ENCODE results near the gene GAB4.
"Not testable (repeated sequence)": the region's sequence is repeated elsewhere in the genome, so short reads cannot be mapped to it uniquely, and the experiment has no call there.

GAB4 gene, protein sequence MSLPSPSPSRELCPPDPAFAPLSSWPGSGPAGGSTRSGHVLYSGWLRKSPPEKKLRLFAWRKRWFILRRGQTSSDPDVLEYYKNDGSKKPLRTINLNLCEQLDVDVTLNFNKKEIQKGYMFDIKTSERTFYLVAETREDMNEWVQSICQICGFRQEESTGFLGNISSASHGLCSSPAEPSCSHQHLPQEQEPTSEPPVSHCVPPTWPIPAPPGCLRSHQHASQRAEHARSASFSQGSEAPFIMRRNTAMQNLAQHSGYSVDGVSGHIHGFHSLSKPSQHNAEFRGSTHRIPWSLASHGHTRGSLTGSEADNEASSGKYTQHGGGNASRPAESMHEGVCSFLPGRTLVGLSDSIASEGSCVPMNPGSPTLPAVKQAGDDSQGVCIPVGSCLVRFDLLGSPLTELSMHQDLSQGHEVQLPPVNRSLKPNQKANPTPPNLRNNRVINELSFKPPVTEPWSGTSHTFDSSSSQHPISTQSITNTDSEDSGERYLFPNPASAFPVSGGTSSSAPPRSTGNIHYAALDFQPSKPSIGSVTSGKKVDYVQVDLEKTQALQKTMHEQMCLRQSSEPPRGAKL

DNA sequence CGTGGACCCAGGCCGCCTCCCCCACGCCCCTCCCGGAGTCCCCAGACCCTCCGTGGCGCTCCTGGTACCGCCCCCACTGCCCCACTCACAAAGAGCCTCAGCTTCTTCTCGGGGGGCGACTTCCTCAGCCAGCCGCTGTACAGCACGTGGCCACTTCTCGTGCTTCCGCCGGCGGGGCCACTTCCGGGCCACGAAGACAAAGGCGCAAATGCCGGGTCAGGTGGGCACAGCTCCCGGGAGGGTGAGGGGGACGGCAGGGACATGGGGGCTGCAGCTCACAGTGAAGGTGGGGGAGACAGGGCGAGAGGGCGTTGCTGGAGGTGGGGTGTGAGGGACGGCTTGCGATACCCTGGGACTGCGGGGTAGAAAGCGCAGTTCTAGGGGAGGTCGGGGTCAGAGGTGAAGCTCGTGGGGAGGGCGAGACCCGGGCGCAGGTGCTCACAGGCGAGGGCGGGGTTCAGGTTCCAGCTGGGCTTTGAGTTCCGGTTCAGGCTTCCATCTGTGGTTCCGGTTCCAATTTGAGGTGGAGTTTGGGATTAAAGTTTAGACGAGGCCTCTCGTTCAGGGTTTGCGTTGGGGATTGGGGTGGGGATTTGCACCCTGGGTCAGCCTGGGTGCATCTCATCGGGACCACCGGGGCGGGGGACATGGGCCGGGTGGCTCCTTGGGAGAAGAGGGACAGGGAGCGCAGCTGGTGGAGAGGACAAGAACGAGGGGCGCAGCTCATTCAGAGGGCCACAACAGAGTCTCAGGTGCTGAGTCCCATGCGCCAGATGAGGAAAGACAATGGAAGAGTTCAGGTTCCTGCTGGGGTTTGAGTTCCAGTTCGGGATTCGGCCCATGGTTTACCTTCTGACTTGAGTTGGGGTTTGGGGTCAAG is at the start of gene GAB4:
Gene GAB4, minus strand, starts transcription at position 371 of the 880 bp plus-strand sequence. Its CDS starts 108 bp downstream, at position 263.
- no peak for DNase-seq

DNA sequence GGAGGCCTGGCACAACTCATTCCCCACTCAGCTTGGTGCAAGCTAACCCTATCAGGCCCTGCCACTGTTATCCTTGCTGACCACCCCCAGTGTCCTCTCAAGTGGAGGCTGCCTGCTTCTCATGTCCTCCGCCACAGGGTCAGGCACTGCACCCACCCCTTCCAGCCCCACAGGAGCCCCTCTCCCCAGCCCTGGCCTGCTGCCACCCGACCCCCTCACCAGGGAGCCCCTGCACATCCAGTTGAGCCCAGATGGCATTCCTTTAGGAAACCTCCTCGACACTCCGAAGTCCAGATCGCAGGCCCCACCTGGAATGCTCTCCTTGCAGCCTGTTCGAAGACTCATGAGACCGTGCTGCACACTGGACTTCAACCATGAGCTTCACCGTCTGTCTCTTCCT is 48.8 kb upstream of the GAB4 start:
- DNase-seq: no peak

DNA sequence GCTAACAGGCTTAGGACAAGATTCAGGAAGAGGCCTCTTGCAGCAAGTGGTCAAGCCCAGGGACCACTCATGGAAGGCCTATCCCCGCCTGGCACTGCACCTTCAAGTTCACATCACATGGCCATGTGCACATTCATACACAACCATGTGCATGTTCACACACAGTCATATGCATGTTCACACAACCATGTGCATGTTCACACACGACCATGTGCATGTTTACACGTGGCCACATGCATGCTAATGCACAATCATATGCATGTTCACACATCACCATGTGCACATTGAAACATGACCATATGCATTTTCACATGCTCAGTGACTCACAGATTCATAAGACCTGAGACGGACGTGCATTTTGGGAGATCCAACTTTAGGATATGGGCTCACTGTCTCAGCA is 48.0 kb upstream of the GAB4 start:
- no peak for DNase-seq

DNA sequence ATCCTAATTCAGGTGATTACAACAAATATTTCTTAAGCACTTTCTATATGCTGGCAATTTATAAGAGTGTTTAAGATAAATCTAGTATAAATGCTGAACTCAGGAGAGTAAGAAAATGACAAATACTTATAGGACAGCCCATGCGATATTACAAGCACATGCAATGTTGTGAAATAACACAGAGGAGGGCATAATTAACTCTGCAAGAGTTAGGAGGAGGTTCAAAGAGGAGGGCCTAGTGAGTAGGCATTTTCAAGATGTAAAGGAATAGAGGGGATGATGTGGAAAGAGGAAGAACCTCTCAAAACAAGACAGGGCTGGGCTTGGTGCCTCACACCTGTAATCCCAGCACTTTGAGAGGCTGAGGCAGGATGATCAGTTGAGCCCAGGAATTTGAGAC is 39.6 kb upstream of the GAB4 start:
- no peak for DNase-seq

DNA sequence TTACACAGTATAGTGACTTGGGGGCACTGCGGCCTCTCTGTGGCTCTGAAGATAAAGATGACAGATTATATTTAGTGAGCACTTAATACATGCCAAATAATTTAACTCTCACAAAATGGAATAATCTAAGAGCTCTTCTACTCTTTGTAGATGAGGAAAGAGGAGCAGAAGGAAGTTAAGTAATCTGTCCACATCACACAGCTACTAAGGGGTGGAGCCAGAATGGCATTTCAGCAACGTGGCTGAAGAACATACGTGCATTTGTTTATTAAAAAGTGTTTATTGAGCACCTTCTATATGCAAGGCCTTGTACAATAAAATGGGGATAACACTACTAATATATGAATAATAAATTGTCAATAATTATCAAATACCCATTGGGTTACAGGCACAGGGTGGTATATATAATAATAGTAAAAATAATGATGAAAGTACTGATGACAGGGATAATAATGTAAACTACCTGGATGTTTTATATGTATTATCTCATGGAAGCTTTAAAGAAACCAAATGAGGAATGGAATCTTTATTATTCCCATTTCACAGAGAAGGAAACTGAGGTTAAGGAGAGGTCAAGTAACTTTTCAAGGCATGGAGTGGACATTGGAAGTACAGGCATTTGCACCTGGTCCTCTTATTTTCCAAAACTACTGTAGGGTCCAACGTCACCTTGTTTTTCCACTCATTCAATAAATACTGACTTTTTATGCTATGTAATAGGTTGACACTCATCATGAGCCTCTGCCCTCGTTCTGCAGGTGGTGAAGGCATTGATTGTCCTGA is 38.7 kb upstream of the GAB4 start:
- no peak for DNase-seq

DNA sequence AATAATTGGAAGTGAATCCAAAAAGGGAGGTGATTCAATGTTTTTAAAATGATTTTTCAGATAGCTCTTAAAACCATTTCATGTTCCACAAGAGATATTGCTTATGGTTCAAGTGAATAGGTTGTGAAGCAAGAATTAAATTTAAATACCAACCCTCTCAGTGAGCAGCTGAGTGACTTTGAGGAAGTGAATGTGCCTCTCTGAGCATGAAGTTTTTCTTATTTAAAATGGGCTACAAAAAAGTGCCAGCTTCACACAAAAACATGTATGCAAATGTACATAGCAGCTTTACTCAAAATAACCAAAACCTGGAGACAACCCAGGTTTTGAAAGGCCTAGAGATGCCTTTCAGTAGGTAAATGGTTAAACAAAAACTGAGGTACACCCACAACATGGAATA is 35.5 kb upstream of the GAB4 start:
- no peak for DNase-seq

DNA sequence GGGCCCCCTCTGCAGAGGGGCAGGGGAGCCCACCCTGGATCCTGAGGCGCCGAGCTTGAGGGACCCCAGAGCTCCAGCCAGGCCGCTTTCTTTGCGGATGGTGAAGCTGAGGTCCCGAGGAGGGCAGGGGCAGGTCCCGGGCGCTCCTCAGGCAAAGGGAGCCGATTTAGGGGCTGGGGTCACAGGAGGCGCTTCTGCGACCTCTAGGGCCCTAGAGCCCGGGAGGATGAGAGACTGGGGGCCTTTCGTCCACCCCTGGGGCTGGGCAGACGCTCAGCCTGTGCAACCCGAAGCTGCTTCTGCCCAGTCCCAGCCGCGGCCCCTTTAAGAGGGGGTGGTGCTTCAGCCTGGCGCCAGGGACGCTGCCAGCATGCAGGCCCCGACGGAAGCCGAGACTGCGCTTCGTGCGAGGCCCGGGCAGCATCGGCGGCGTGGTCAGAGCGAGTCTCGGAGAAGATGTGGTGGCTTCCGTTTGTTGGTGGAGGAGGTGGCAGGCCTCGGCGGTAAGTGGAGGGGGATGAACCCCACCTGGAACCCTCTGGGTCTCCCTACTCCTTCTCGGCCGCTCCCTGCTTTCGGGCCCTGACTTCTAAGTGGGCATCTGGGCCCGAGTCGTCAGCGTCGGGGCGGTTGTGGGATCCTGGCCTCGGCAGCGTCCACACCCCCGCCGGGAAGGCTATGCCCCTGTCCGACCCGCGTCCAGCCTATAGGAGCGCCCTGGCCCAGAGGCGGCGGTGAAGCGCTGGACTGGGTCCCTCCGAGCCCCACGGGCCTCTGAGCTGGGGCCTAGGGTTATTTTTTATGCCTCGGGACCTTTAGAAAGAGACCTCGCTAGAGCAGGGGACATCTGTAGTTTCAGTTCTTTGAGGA is 29.1 kb upstream of the GAB4 start:
- not testable (repeated sequence) for DNase-seq

DNA sequence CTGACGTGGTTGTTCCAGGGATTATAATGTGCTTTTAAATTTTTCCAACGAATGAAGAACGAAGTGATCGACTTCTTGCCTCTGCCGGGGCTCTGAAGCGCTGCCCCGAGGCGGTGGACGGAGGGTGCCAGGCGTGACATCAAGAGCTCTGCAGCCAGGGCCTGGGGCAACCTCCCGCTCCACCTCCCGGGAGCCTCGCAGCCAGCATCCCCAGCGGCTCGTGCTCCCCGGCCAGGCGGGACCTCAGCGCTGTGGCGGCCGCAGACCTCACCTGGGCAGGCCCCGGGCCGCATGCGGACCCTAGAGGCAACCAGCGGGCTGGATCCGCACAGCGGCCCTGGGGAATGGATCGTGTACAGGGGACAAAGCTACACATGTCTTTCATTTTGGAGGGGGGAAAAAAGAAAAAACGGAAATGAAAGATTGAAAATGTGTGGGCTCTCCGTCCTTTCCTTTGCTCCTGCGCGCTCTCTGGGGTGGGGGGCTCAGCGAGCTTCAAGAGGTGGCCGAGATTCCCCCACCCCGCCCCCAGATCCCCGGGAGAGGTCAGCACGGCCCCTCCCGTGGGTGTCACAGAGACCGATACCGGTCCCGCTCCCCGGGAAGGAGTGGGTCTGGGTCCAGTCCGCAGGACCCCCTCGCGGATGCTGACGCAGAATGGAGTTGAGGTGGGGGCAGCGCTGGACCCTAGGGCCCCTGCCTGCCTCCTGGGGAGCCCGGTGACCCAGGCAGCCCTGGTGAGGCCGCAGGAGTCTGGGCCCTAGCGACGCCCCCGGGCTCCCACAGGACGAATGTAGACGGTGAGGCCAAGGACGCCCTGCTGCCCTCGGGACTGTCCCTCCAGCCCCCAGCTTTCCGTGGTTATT is 28.2 kb upstream of the GAB4 start:
- DNase-seq: peak; percentile 8

DNA sequence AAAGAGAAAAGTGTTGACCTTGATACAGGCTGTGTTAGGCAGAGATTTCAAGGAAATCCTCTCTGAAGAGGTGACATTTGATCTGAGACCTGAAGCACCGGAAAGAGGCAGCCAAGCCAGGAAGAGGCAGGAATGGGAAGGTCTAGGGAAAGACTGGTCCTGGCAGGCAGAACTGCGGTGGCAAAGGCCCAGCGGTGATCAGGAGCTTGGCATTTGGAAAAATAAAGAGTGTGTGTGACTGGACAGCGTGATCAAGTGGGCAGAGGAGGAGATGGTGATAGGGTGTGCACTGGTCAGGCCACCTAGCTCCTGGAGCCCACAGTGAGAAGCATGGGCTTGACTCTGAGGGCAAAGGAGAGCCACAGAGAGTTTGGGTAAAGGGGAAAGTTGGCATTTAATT is 27.2 kb upstream of the GAB4 start:
- no peak for DNase-seq

DNA sequence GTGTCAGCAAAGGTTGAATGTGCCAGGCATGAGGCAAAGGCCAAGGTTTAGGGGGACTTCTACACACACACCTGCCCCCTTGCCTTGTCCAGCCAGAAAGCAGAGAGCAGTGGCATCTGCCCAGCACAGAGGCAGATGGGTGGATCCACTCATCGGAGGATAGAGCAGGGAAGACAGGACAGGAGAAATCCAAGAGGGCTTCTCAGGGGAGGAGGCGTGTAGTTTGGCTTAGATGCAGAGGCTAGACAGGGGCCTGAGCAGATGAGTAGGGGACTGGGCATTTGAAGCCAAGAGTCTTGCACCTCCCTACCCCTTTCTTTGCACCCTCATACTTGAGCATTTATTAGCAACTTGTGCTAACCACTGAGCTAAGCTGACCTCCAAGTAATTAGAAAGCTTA is 26.5 kb upstream of the GAB4 start:
- DNase-seq: not testable (repeated sequence)

DNA sequence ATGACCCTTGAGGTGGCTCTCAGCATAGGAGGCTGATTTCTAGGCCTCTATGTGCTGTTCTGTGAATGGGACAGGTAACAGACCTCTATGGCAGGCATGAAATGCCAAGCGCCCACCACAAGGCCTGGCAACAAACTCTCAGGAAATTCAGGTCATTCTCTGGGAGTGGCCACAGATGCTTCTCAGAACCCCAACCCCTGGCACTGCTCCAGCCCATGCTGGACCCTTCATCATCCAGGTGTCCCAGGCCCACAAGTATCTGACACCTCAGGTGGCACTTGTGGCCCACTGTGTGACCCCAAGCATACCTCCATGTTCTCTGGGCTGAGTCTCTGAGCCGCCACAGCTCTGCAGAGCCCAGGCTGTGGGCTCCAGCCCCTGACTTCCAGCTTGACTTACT is 24.3 kb upstream of the GAB4 start:
- not testable (repeated sequence) for DNase-seq

DNA sequence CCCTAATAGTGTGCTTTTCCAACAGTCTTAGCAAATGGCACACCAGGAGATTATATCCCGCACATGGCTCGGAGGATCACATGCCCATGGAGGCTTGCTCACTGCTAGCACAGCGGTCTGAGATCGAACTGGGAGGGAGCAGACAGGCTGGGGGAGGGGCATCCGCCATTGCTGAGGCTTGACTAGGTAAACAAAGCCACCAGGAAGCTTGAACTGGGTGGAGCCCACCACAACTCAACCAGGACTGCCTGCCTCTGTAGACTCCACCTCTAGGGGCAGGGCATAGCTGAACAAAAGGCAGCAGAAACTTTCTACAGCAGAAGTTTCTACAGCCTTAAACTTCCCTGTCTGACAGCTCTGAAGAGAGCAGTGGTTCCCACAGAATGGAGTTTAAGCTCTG is 16.4 kb upstream of the GAB4 start:
- not testable (repeated sequence) for DNase-seq

DNA sequence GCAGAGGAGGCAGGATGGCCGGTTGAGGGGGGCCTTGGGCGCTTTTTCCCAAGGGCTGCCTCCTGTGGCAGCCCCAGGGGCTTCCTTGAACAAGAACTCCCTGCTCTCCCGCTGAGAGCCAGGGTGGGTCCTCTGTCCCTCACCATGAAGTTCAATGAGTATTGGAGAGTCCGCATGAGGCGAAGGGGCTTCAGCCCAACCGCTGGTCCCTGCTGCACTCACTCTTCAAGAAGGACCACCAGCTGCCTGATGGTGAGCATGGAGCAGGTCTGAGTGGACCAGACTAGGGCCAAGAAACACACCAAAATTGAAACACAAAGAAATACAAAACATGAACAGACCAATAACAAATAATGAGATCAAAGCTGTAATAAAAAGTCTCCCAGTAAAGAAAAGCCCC is 7.5 kb upstream of the GAB4 start:
- not testable (repeated sequence) for DNase-seq

DNA sequence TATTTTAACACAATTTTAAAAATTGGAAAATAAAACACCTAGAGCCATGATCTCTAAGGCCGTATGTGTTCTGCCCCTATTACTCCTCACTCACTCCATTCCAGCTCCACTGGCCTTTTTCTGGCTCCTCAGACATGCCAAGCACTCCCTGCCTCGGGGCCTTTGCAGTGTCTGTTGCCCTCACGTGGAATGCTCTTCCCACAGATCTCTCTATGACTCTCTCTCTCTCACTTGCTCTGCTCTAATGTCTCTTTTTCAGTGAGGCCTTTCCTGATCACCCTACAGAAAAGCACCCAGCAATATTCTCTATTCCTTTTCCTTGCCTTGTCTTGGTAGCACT is 6.0 kb upstream of the GAB4 start:
- not testable (repeated sequence) for DNase-seq

DNA sequence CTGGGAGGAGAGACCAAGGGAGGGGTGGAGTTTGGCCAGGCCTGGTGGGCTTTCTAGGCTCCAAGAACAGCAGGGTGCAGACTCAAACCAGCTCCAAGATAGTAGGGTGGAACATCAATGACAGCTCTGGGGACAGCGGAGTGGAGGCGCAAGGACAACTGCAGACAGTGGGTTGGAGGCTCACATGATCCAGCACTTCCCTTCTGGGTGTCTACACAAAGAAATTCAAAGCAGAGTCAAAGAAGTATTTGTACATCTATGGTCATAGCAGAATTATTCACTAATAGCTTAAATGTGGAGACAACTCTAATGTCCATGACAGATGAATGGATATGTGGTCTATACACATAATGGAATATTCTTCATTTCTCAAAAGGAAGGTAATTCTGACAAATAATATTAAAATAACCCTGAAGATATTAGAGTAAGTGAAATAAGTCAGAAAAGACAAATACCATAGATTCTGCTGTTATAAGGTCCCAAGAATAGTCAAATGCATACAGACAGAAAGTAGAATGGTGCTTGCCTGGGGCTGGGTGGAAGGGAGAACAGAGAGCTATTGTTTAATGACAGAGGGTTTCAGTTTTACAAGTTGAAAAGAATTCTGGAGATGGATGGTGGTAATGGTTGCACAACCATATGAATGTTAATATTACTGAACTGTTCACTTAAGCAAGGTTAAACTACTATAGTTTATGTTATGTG is 5.5 kb upstream of the GAB4 start:
- no peak for DNase-seq

DNA sequence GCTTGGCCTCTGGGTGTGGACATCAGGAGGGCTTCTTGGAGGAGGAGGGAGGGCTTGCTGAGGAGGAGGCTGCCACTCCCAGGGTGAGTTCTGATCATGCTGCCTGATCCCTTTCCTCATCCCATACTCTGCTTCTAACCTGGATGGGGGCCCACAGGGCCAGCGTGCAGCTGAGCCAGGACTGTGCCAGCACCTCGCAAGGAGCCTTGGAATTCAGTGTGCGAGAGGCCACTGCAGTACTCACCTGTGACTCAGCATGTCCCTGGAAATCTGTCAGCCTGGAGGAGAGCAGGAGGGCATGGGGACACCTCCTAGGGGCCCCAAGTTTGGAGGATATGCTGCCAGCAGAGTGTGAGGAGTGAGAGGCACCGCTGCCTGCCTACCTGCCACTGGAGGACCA is 4.2 kb upstream of the GAB4 start:
- no peak for DNase-seq

DNA sequence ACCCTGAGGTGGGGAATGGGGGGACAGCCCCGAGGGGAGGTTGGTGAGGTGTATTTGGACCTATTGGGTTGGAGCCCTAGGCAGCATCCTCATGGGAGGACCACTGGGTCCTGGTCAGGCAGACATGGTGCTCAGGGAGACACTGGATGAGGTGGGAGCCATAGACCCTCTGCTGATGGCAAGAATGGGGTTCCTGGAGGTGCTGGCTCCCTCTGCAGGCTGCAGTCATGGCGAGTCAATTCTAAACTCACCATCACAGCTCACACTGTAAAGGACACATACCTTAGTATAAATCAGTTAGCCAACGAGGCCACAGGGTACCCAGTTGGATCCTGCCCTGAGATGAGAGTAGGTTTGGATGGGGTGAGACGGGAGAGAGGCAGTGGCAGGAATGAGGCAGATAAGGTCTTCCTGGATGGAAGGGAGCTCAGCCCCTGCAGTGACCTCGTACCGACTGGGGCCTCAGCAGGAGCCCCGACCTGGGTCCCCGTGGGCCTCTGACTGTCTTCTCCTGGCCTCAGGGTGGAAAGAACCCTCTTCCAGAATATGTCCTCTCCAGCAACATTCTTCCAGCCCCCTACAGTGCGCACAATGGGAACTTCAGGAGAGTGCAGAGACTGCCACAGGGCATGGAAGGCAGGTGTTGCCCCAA is 1.7 kb upstream of the GAB4 start:
- no peak for DNase-seq

DNA sequence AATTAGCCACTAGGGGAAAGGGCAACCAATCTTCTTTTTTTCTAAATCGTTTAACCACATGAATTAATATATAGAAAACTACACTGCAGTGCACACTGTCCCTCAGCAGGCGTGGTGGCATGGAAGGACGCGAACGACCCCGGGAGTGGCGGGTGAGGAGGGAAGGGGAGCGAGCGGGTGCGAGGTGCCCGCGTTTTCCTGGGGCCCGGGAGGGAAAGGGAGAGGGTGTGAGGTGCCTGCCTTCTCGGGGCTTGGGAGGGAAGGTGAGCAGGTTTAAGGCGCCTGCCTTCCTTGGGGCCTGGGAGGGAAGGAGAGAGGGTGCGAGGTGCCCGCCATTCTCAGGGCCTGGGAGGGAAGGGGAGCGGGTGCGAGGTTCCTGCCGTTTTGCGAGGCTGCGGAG is 765 bp downstream of the GAB4 start:
- DNase-seq: no peak

DNA sequence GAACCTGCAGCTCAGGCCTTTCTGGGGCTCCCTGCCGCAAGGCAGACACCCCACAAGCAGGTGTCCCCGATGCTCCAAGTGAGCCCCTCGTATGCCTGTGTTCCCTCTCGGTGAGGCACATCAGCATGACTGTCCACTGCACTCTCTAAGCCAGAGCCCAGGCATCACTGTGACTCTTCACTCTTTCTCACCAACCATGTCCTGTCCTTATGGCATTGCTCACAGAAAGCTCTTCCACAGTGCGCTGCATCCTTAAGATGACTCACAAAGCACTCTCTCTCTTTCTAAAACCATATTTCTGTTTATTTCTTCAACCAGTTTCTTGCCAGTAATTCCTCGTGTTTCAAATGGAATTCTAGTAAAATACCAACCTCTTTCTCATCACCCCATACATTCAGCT is 18.1 kb downstream of the GAB4 start:
- no peak for DNase-seq

DNA sequence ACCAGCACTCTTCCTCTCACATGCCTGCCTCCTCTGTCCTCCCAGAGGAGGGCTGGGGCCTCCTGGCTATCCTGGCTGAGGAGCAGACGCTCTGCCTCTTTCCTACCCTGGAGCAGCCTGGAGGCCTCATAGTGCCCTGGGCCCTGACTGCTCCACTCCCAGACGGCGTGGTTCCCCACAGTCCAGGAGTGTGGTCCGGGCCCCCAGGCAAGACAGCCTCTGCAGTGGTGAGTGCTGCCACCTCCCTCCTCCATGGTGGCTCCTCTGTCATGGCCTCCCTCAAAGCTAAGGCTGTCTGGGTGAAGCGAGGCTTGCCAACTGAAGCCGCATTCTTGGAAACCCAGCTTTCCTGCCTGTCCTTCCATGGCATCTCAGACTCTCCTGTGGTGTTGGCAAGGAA is 19.8 kb downstream of the GAB4 start:
- no peak for DNase-seq
